OCI-LY1 (cell line): Measurements from ENCODE around the gene NOC3L.

Experiments
- H2AFZ ChIP-seq: fragments of 200-600 bp; sonication (generic), shearing (Covaris generic); 2 replicates; pipeline ENCODE4 v1.6.0; 2014; ENCODE audit warnings: antibody characterized with exemption, mild to moderate bottlenecking, low read length
- H3F3A ChIP-seq: fragments of 200-600 bp; sonication (generic), shearing (Covaris generic); 2 replicates; pipeline ENCODE4 v1.6.0; 2014; ENCODE audit warnings: mild to moderate bottlenecking, antibody characterized with exemption, low read length, moderate library complexity; ENCODE audit not compliant: insufficient read depth
- H3K27ac ChIP-seq: fragments of 200-600 bp; sonication (generic); 2 replicates; pipeline ENCODE4 v1.5.1; 2014; ENCODE audit warnings: low read length, mixed run types, mild to moderate bottlenecking, low read depth; ENCODE audit not compliant: poor library complexity, severe bottlenecking
- H3K27me3 ChIP-seq: fragments of 200-600 bp; sonication (generic); 2 replicates; pipeline ENCODE4 v1.6.0; 2014; ENCODE audit warnings: antibody characterized with exemption, mild to moderate bottlenecking, low read length, moderate library complexity; ENCODE audit not compliant: insufficient read depth
- H3K36me3 ChIP-seq: fragments of 200-600 bp; sonication (generic); 2 replicates; pipeline ENCODE4 v1.6.1; 2014; ENCODE audit warnings: mild to moderate bottlenecking, antibody characterized with exemption, low read length, moderate library complexity, mixed read lengths; ENCODE audit not compliant: insufficient read depth
- H3K4me1 ChIP-seq: fragments of 200-600 bp; sonication (generic); 2 replicates; pipeline ENCODE4 v1.5.1; 2014; ENCODE audit warnings: mild to moderate bottlenecking, low read length, moderate library complexity; ENCODE audit not compliant: insufficient read depth, severe bottlenecking
- H3K4me2 ChIP-seq: fragments of 200-600 bp; sonication (generic), shearing (Covaris generic); 2 replicates; pipeline ENCODE4 v1.6.1; 2014; ENCODE audit warnings: low read length
- H3K4me3 ChIP-seq: fragments of 200-600 bp; sonication (generic); 2 replicates; pipeline ENCODE4 v1.5.1; 2014; ENCODE audit warnings: low read length, low read depth, mild to moderate bottlenecking, mixed read lengths; ENCODE audit not compliant: poor library complexity, severe bottlenecking
- H3K79me2 ChIP-seq: fragments of 200-600 bp; shearing (Covaris generic); 2 replicates; pipeline ENCODE4 v1.6.1; 2016; ENCODE audit warnings: mixed run types, low read length, mixed read lengths; ENCODE audit not compliant: insufficient read depth
- H3K9ac ChIP-seq: fragments of 200-600 bp; sonication (generic), shearing (Covaris generic); 2 replicates; pipeline ENCODE4 v1.6.1; 2014; ENCODE audit warnings: mild to moderate bottlenecking, low read length, mixed read lengths
- H3K9me2 ChIP-seq: fragments of 200-600 bp; sonication (generic), shearing (Covaris generic); 2 replicates; pipeline ENCODE4 v1.6.1; 2014; ENCODE audit warnings: low read depth, mild to moderate bottlenecking, low read length, mixed read lengths
- H3K9me3 ChIP-seq: fragments of 200-600 bp; shearing (Covaris generic); 2 replicates; pipeline ENCODE4 v1.6.1; 2014; ENCODE audit warnings: low read length, mixed read lengths
- H4K20me1 ChIP-seq: fragments of 200-600 bp; sonication (generic), shearing (Covaris generic); 2 replicates; pipeline ENCODE4 v1.6.0; 2016; ENCODE audit warnings: mild to moderate bottlenecking, low read length; ENCODE audit not compliant: insufficient read depth
- EZH2 ChIP-seq: fragments of 200-600 bp; sonication (generic), shearing (Covaris generic); IDR thresholded peaks from 2 replicates; pipeline ENCODE4 v1.8.0; 2017; ENCODE audit warnings: borderline replicate concordance, mixed run types, mild to moderate bottlenecking, antibody characterized with exemption, low read length, moderate library complexity, mixed read lengths
- TF ChIP-seq, protein P1 (sequence below): fragments of 200-600 bp; sonication (generic), shearing (Covaris generic); IDR thresholded peaks from 2 replicates; pipeline ENCODE4 v1.5.1; 2017; ENCODE audit warnings: mild to moderate bottlenecking, antibody characterized with exemption, low read length, moderate library complexity, mixed read lengths

Gene NOC3L

DNA sequence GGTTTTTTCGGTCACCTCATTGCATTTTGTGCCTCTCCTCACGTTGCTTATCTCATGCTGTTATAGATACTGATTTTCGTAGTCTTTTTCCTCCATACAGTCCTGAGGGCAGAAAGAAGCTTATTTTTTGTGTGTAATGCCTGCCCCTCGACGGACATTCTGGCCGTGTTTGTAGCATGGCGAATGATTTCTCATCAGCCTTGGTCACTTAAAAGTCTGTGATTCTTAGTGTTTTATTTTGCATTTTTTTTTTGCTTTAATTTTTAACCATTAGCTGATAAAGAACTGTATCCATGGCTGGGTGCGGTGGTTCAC, 469 bp upstream of the NOC3L start:
- Histone ChIP-seq H4K20me1 (no peaks in the 10 kb centered on the region), H3K4me1 (peaks cover 15% of the 10 kb centered on the region), H3K9me2 (no peaks in the 10 kb centered on the region), H3F3A (no peaks in the 10 kb centered on the region), H3K9me3 (no peaks in the 10 kb centered on the region), H3K36me3 (no peaks in the 10 kb centered on the region; the same call in none of the 2 replicates), H3K4me2 (peak overlapping the region; percentile 95), H3K27me3 (no peaks in the 10 kb centered on the region), H3K79me2 (peaks cover 13% of the 10 kb centered on the region), H3K4me3 (peak overlapping the region; percentile 88), H2AFZ (no peak overlapping the region), H3K9ac (no peak overlapping the region; the same call in 1 of the 2 replicates), H3K27ac (no peak overlapping the region)
- TF ChIP-seq EZH2: no peak
- TF ChIP-seq, protein P1, sequence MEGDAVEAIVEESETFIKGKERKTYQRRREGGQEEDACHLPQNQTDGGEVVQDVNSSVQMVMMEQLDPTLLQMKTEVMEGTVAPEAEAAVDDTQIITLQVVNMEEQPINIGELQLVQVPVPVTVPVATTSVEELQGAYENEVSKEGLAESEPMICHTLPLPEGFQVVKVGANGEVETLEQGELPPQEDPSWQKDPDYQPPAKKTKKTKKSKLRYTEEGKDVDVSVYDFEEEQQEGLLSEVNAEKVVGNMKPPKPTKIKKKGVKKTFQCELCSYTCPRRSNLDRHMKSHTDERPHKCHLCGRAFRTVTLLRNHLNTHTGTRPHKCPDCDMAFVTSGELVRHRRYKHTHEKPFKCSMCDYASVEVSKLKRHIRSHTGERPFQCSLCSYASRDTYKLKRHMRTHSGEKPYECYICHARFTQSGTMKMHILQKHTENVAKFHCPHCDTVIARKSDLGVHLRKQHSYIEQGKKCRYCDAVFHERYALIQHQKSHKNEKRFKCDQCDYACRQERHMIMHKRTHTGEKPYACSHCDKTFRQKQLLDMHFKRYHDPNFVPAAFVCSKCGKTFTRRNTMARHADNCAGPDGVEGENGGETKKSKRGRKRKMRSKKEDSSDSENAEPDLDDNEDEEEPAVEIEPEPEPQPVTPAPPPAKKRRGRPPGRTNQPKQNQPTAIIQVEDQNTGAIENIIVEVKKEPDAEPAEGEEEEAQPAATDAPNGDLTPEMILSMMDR: no peak

GRCh38 chr10:94361171-94361794, 1.5 kb downstream of the NOC3L start:
- Histone ChIP-seq H4K20me1 (no peaks in the 10 kb centered on the region), H3K79me2 (peaks cover 13% of the 10 kb centered on the region), H3K4me3 (peak overlapping the region; percentile 88)

DNA sequence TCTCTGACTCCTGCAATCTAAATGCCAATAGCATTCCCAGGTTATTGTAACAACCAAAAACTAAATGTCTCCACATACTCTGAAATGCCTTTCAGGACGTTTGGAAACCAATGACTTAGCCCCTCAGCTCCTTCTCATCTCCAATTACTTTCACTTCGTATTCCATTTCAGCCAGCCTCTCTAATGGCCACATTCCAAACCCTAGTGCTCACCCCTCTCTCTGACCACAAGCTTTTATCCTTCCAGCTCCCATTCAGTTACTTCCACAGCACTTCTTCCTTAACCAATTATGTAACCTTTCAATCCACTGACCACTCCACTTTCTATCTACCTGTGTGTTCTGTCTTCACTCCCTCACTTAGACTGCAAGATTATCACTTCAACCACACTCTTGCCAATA, 4.3 kb downstream of the NOC3L start:
- Histone ChIP-seq H3K27ac (no peak overlapping the region), H3K9me2 (no peaks in the 10 kb centered on the region), H2AFZ (no peak overlapping the region), H3K4me3 (no peak overlapping the region), H3K4me2 (no peak overlapping the region), H3K9me3 (no peaks in the 10 kb centered on the region), H4K20me1 (no peaks in the 10 kb centered on the region), H3K27me3 (no peaks in the 10 kb centered on the region), H3K4me1 (peaks cover 15% of the 10 kb centered on the region), H3K79me2 (peaks cover 13% of the 10 kb centered on the region), H3F3A (no peaks in the 10 kb centered on the region), H3K9ac (no peak overlapping the region), H3K36me3 (peaks cover 29% of the 10 kb centered on the region)
- TF ChIP-seq, protein P1: no peak
- no peak for TF ChIP-seq EZH2

More at GRCh38 chr10:94361171-94361794, 1.5 kb downstream of the NOC3L start:
- Histone ChIP-seq H3K9ac (peak overlapping the region; percentile 92; the same call in 1 of the 2 replicates), H2AFZ (no peak overlapping the region), H3K9me3 (no peaks in the 10 kb centered on the region), H3K9me2 (no peaks in the 10 kb centered on the region), H3K4me2 (peak overlapping the region; percentile 95), H3F3A (no peaks in the 10 kb centered on the region), H3K4me1 (peaks cover 15% of the 10 kb centered on the region), H3K27ac (no peak overlapping the region), H3K27me3 (no peaks in the 10 kb centered on the region), H3K36me3 (peaks cover 19% of the 10 kb centered on the region)
- TF ChIP-seq, protein P1: no peak
- no peak for TF ChIP-seq EZH2
